GM19035 (cell line): ENCODE measurements around the gene TIMM10B.

Experiments
- ATAC-seq: cut with Tn5 transposase; IDR thresholded peaks from one replicate; pipeline ENCODE4 v1.9.1; 2021; ENCODE audit not compliant: unreplicated experiment

The TIMM10B gene, protein sequence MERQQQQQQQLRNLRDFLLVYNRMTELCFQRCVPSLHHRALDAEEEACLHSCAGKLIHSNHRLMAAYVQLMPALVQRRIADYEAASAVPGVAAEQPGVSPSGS

DNA sequence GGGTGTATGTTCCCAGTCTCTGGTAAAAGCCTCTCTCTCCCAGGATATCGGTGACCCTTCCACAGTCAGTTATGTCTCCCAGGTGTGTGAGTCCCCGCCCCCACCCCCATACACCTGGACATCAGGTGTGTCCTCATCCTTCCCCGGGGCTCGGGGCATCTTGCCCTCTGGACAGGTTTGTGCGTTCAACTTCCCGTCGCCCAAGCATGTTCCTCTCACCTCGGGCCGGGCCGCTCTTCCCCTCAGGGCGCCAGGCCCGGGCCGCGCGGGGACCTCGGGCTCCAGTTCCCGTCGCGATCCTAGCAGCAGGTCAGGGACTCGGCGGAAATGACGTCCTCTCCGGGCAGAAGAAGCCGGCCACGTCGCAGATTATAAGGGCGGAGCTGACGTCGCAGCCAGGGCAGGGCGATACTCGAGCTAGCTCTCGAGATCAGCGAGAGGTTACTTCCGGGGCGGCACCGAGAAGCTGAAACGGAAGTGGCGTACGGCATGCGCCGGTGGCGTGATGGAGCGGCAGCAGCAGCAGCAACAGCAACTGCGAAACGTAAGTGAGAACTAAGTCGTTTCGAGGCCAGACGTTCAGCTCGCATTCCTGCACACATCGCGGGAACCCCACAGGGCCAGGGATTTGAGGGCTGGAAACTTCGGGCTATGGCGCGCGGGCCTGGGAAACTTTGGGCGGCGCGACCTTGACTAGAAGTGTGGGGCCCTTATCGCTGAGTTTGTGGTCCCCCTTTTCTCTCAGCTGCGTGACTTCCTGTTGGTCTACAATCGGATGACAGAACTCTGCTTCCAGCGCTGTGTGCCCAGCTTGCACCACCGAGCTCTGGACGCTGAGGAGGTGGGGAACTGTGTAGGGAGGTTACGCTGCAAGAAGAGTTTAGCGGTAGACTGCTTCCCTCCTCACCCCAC, at the start of gene TIMM10B, which contains the start of gene ARFIP2:
Gene TIMM10B, plus strand, starts transcription at position 490 of the 912 bp plus-strand sequence. Its CDS starts 16 bp downstream, at position 506.
Gene ARFIP2, minus strand, starts transcription at position 320 of the 912 bp plus-strand sequence. CDS start 910 bp downstream, outside the sequence.
- peak; percentile 99 for ATAC-seq

DNA sequence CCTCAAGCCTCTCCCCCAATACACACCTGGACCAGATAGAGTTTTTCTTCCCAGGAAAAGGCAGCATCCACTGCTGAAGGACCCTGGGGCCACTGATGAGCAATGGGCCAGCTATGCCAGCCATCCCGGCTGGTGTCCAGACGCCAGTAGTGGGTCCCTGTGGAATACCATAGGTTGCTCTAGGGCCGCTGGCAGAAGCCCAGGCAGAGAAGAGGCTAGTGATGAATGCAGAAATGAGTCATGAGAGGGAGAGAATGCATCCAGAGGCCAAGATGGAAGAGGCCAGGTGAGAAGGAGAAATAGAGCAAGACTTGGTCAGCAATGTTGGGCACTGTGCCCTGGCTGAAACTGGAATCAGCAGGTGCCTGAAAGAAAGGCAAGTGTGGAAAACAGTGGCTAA, 49.4 kb upstream of the TIMM10B start:
- ATAC-seq: no peak

DNA sequence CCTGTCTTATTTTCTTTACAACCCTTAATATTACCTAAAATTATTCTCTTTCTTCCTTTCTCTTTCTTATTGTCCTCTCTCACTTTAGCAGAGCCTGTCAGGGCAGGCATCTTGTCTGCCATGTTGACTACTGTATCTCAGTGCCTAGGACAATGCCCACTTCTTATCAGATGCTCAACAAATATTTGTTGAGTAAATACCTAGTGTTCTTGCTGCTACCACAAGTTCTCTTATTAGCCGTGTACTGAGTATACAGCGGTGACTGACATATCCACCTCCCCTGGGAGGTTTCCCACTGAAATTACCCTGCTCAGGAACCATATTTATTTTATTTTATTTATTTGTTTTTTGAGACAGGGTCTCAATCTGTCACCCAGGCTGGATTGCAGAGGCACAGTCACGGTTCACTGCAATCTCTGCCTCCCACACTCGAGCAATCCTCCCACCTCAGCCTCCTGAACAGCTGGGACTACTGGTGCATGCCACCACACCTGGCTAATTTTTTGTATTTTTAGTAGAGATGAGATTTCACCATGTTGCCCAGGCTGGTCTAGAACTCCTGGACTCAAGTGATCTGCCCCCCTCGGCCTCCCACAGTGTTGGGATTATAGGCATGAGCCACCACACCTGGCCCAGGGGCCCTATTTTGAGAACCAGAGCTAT, 47.2 kb upstream of the TIMM10B start:
- ATAC-seq: no peak

DNA sequence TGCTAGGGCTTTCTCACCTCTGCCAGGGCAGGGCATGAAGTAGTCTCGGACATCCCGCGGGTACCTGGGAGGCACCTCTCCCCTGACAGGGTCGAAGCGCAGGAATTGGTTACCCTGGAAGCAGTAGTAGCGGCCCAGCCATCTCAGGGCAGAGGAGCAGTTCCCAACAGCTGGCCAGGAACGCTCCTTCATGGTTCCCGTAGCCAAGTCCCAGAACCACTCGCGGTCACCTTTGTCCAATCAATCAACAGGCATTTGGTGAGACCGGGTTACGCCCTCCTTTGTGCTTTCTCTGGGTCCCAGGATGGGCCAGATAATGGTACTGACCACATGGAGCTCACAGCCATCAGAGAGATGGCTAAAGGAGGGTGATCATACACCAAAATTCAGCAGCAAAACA, 43.9 kb upstream of the TIMM10B start:
- ATAC-seq: no peak

DNA sequence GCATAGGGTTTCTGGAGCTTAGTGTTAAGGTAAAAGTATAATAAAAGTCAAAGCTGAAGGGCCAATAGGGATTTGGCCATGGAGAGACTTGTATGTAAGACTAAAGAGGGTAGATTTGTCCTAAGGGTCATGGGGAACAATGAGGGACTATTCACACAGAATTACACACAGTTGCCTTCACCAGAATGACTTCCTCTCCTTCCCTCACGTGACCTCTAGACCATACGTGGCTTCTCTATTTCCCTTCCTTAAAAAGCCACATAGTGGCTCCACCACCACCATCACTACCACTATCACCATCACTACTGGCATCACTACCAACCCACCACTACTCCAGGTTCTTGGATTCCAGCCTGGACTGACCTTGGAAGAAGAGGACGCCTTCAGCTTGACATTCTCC, 43.3 kb upstream of the TIMM10B start:
- no peak for ATAC-seq

DNA sequence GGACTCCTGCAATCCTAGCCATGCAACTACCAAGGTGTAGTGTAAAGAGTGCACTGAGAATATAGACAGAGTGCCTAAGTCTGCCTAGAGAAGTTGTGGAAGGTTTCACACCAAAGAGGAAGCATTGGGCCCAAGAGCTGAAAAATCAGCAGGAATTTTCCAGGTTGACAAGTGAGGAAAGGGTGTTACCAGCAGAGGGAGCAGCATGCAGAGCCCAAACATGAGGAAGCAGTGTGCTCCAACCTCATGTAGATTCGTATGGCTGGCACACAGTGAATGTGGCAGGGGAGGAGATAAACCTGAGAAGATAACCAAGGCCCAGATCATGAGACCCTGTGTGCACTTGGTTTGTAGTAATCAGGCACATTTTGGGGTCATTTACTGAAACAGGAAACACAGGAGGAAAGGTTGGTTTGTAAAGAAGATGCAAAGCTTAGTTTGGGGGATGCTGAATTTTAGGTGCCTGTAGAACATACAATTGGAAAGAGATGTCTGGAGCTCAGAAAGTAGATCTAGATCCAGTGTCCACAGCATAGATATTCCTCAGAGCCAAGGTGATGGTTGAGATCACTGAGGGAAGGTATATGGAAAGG, 42.2 kb upstream of the TIMM10B start:
- no peak for ATAC-seq

DNA sequence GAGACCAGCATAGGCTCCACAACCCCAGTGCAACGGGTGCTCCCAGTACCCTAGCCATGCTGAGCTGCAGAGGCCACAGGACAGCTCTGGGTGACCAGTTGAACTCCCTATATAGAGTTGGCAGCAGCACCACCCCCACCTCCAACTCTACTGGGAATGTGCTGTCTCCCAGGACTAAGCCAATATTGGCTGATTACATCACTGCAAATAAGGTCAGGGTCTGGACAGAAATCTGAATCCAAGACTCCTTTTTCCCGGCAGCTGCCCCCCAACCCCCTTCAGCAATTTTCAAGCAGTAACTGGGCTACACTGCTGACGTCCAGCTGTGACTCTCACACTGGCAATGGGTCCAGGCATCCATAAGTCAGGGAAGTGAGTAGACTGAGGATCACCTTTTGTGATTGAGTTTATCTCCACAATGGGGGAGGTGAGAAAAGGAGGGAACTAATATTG, 40.4 kb upstream of the TIMM10B start, which contains the start of gene HPX:
Gene HPX, minus strand, starts transcription at position 82 of the 453 bp plus-strand sequence. Its CDS starts 24 bp downstream, at position 58.
- no peak for ATAC-seq

DNA sequence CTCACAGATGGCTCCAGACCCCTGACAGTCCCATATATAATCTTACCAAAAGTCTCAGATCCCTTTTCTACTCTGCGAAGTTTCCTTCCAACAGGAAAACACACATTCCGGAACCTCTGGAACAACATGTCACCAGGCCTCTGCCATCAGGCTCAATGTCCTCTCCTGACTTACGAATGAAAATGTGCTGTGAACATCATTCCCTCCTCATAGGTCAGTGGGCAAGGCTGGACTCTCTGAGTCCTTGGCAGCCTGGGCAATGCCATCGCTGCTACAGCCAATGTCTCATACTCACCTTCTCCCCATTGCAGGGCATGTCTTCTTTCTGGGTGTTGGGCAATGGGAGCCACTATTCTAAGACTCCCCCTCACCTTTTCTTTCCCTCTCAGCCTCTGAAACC, 38.9 kb upstream of the TIMM10B start:
- no peak for ATAC-seq

DNA sequence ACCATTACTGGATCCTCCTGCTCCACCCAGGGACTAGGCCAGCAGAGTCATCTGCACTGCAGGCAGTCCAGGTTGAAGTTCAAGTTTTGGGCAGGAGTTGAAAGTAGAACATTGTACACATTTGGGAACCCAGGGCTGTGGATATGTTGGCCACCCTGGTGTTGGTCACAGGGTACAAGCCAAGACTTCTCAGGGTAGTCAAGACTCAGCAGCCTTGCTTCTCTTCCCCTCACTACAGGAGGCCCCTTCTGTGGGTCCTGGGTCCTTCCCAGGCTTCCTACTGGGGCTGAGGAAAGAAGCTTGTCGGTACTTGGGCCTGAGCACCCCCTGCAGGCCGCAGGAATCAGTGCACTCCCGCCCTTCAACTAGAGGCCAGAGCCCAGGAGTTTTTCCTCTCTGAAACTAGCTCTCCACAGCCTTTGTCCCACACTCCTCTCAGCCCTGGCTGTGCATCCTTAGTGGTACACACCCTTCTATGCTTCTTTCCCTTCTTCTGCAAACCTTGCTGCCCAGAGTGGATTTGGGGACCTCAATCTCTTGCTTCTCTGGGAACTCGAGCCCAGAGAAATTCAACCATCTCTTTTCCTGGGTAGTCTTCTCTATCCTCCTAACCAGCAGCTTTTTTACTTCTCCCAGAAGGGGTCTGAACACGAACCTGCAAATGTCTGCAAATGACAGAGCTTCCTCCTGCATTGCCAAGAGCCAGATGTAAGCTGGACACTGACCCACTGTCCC, 37.9 kb upstream of the TIMM10B start:
- peak; percentile 77 for ATAC-seq

DNA sequence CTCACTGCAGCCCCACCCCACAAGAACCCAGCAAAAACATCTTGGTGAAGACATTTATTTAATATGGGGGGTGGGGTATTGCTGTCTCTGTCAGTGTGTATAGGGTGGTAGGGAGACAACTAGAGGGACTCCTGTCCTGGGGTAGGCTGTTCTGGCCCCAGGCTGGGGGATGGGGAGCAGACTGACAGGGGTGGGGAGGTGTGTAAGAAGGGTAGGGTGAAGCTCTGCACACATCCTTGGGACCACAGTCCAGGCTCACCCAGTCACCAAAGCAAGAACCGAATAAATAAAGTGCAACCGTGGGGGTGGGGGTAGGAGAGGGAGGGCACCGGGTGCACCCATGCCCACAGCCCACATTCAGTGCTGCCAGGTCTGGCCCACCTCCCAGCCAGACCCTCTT, 32.7 kb upstream of the TIMM10B start:
- no peak for ATAC-seq

DNA sequence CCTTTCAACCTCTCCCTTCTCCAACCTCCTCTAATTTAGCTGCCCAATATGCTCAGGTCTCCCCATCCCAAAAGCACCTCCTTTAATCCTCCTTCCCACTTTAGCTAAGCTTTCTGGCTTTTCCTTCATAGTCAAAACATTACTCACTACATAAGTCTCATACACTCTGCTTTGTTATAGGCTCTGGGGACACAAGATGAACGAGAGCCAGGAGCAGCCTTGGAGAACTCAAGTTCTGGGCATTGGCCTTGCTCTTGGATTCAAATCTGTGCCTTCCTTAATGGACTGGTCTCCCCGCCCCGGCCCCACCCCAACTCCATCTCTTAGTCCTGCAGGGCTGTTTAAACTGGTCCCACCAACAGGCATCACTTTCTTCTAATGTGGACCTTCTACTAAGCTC, 29.1 kb upstream of the TIMM10B start:
- ATAC-seq: no peak

DNA sequence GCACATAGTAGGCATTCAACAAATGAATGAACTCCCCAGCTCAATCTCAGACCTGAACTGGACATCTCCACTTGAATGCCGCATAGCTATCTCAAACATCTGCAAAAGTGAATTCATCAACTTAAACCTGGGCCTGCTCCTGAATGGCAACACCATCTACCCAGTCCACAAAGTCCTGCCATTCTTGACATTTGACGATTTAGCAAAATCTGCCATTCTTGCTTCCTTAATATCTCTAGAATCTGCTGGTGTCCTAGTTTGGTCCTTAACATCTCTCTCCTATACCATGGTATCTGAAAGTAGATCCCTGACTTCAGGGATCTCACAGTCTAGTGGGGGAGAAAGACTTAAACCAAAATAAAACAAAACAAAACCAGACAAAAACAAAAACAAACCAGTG, 28.1 kb upstream of the TIMM10B start:
- no peak for ATAC-seq

DNA sequence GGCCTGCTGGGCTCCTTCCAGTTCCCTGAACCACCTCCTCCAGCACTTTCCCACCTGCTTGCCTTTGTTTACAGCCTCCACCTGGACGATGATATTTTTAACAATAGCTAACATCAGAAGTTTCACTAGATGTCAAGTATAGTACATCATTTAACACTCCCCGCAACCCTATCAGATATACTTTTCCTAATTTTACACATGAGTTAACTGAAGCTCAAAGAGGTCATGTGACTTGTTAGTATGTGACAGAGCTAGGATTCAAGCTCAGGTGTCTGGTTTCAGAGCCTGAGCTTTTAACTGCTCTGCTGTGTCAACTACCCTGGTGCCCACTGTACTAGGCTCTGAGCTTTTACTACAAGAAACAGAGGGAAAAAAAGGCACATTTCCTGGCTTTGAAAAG, 26.2 kb upstream of the TIMM10B start:
- no peak for ATAC-seq

DNA sequence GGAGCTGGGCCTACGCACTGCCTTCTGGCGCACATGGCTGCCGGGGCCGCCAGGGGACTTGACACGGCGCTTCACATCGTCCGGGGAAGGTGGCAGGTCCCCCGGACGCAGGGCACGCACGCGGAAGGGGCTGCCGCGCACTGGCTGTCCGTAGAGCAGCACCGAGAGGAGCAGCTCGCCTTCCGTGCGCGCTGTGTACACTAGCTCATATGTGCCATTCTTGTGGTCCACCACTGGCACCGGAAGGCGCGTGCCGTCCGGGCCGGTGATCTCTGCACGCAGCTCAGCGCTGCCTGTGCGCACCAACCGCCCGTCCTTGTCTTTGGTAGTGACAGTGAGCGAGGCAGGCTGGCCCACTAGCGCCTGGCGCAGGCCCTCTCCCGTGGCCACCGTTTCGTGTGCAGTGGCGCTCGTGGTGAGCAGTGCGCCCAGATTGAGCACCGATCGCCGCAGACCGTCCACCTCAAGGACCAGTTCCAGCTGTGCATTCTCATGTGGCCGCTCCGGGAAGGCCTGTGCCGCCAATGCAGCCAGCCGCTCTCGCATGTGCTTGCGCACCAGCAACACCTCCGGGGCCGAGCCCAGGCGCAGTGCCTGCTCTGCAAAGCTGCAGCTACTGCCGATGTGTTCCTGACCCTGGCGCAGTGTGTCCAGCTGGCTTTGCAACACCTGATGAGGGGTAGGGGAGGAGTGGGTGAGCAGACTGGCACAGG, 24.8 kb upstream of the TIMM10B start:
- ATAC-seq: no peak

DNA sequence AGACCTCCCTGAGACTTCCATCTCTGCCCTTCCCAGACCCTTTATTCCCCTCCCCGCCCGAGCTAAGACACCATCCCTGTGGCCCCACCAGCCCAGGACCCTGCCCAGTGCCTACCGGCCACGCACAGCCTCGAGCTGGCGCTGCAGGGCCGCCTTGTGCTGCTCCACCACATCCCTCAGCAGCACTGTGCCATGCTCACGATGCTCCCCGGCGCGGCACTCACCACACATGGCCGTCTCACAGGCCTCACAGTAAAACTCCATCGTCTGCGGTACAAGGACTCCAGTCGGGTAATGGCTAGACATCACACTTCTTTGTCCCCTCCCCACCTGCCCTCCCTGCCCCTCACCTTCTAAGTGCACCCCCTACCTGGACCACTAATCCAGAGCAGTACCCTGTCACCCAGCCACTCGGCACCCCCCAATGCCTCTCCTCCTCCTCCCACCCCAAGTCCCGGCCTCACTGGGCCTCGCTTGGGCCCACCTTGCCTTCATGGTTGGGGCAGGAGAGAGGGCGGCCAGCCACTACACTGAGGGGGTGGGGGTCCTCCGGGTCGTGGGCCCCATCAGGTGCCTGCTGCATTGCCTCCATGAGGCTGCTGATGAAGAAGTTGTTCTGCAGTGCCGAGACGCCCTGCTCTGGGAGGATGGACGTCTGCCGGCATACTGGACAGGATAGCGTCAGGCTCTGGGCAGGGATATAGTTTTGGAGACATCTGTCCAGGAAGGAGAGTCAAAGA, 23.6 kb upstream of the TIMM10B start:
- no peak for ATAC-seq

DNA sequence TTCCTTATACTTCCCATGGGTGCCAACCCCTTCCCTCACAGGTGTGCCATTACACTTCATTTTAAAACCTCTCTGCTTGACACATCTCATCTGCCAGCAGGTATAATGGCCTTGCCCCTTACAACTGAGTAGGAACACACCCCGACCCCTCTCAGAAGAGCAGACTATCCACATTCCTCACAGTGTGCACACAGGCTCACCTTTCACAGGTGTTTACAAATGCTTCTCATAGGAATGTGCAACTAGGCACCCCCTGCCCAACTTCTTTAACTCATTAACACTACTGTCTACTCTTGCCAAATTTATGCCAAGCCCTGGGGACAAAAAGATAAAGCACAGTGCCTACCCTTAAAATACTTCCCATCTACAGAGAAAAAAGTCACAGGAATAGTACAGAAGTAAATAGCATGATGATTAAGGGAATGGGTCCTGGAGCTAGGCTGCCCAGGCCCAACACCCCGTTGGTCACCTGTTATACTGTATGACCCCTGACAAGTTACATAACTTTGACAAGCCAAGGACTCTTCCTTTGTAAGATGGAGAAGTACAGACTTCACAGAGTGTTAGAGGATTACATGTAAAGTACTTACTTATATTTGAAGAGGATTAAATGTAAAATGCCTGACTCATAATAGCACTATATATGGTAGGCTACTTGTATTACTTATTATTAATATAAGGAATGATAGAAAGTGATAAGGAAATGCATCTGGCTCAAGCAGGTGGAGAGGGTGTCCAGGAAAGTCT, 22.8 kb upstream of the TIMM10B start:
- ATAC-seq: no peak

DNA sequence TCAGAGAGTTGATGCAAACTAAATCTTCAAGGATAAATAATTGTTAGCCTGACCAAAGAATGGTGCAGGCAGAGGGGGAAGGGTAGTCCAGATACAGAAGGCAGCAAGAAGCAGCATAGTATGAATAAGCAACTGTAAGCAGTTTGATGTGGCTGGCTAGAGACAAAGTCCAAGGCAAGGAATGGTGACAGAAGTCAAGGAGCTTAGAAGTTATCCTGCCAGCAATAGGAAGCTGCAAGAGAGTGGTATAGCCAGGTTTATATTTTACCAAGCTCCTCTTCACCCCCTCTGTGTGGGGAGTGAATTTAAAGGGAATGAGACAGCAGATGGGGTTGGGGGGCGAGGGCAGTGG, 22.2 kb upstream of the TIMM10B start:
- ATAC-seq: no peak

DNA sequence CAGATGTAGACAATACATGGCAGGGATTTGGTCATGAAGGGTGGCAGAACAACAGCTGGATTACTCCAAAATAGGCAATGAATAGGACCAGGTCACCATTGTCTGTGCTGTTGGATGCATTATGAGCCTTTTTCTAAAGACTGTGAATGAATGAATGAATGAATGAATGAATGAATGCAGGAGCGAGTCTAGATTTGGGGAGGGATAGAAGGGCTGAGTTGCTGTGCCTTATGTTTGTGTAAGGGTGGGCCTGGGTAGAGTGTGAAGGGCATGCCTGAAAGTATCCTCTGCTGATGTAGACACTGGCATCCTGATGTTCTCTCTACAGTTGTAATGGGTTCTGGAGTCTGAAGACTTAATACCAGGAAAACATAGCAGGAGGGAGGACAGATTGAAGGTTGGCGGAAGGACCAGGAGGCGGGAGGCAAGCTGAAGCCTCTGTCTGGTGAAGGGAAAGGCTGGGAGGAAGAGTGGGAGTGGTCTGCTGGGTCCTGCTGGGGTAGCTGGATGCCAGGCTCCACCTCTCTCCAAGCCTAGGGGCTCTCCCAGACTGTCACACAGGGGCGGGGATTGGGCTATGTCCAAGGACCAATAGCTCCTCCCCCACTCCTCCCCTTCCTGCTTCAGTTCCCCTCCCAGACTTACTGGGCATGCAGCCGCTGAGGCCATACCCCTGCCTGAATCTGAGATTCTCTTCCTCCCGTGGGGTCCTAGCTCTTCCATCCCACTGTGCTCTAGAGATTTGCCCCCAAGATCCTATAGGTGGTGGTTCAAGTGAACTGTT, 12.4 kb upstream of the TIMM10B start:
- ATAC-seq: peak; percentile 47
